HG02610 (cell line): ENCODE measurements around the gene AIMP1.

Experiments
- ATAC-seq: cut with Tn5 transposase; IDR thresholded peaks from one replicate; pipeline ENCODE4 v1.9.1; 2021; ENCODE audit warnings: mild to moderate bottlenecking, moderate library complexity; ENCODE audit not compliant: unreplicated experiment

Gene AIMP1

GRCh38 chr4:106315968-106316772 lies at the start of gene AIMP1, which contains the start of gene TBCK:
Gene AIMP1 (plus strand): TSS chr4:106316550. CDS start chr4:106325010, 8,460 bp downstream.
Gene TBCK (minus strand): TSS chr4:106316209. CDS start chr4:106308960, 7,249 bp downstream.
- ATAC-seq: peak; percentile 84

DNA sequence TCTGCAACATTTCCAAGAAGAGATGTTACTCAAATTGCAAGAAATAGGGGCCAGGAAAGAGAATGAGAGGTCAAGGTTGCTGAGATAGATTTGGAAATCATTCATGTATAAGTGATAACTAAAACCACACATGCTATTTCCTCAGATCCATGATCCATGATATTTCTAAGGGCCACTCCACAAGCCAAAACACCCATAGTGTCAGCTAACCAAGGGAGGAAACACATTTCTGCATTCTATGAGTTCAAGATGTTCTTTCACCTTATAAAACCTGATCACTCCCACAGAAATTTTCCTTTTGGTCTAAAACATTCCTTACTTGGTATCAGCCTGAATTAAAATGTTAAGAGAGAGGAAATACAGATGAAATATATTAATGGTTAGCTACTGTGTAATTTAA lies 47.6 kb upstream of the AIMP1 start:
- ATAC-seq: no peak

GRCh38 chr4:106269711-106270110 lies 46.6 kb upstream of the AIMP1 start:
- ATAC-seq: no peak

DNA sequence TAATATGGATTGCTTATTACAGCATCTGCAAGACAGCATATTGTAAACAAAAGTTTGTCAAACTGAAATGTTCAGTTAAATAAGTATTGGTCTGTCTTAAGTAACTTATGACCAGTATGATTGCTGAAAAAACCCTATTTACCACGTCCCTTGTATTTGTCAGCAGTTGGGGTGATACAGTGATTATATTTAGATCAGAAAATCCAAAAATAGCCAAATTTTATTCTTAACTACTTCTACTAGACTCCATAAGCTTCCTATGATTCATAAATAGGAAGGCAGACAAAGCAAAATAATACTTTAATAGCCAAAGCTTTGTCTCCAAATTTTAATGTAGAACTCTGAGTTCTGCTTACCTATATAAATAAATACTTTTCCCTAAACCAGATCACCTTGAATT lies 45.6 kb upstream of the AIMP1 start:
- ATAC-seq: no peak

GRCh38 chr4:106273831-106274230 lies 42.5 kb upstream of the AIMP1 start:
- ATAC-seq: no peak

- ATAC-seq: no peak
Observed at GRCh38 chr4:106277140-106277675, 39.1 kb upstream of the AIMP1 start.

DNA sequence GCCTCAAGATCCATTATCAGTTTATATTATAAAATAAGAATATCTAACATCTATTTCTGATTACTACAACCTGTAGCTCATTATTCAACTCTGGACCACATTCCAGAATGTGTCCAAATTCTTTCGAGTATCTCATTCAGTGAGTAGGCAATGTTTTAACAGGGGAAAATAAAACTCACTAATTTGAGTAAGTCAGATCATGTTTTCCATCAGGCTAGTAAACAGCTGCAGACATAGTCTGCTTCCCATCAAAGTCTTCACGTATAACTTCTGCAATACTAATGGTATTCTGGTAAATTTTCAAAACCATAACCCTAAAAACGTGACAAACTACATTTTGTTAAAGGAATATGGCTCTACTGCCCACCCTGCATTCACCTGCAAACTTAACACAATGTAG lies 32.1 kb upstream of the AIMP1 start:
- ATAC-seq: no peak

- ATAC-seq: no peak
Observed at GRCh38 chr4:106286611-106287010, 29.7 kb upstream of the AIMP1 start.

DNA sequence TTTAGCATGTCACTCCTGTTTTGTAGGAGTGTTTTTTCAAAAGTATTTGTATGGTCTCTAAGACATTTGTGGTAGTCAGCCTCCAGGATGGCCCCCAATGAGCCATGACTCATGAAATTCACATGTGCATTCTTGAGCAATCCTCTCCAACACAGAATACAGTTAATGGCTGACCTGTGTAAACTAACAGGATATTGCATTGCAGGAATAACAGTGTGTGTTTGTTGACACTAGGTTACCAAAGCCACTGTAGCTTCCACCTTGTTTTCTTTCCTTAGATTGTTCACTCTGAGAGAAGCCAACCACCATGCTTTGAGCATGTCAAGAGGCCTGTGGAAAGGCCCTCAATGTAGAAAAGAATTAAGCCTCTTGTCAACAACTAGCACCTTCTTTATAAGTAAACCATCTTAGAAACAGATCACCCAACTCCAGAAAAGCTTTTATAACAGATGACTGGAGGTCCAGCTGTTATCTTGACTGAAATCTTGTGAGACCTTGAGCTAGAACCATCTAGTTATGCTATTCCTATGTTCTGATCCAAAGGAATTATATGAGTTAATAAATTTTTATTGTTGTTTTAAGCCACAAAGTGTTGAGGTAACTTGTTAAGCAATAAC lies 28.9 kb upstream of the AIMP1 start:
- ATAC-seq: no peak

- no peak for ATAC-seq
Observed at GRCh38 chr4:106289737-106290136, 26.6 kb upstream of the AIMP1 start.

DNA sequence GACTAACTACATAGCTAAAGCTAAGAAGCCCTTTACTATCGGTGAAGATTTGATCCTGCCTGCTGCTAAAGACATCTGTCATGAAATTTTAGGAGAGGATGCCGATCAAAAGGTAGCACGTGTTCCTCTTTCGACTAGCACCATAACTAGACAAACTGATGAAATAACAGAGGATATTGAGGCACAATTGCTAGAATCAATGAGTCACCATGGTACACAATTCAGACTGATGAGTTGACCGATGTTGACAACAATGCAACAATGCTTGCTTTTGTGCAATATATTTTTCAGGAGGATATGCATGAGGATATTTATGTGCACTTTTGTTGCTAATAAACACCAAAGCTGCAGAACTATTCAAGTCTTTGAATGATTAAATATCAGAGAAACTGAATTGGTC lies 24.7 kb upstream of the AIMP1 start:
- ATAC-seq: no peak

GRCh38 chr4:106294062-106294461 lies 22.3 kb upstream of the AIMP1 start:
- no peak for ATAC-seq

- no peak for ATAC-seq
Observed at GRCh38 chr4:106297245-106298035, 18.9 kb upstream of the AIMP1 start.

- no peak for ATAC-seq
Observed at GRCh38 chr4:106299977-106300376, 16.4 kb upstream of the AIMP1 start.

DNA sequence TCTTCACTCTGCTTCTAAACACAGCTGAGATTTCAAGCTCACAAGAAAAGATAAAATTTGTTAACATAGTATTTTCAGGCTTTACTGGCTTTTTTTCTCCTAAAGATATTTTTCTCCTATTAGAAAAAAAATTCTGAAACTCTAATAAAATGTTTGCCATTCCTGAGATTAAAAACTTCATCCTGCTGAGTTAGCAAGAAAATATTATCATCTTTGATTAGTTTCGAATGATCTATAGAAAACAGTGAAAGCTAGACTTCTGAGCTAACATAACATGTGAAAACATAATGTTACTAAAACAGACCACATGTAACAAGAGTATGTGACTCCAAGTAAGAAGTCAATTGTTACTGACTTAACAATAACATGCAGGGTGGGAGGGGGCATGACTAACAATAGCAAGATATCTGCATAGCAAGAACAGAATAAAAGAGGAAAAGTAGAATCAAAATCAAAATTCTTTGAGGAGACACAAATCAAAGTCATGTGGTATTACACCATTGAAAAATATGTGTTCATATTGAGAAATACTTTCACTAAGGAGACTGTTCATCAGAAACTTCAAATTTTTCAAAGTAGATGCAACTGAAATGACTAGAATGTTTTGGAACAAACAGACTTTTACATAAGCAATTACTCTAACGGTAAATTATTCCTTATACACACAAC lies 14.8 kb upstream of the AIMP1 start:
- ATAC-seq: no peak

DNA sequence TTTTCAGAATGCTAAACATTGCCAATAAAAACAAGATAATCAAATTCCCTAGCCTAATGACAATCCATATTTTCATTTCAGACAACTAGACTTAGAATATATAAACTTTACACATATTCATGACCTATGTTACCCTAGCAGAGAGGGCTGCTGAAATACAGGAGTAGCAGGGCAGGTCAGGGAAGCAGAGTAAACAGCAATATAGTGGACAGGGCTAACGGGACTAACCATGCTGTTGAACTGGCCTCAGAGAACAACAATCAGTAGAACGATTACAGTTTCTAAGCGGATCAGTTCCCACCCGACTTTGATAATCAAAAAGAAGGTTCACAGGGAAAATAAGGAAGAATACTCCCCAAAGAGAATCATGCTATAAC lies 14.3 kb upstream of the AIMP1 start:
- ATAC-seq: no peak

DNA sequence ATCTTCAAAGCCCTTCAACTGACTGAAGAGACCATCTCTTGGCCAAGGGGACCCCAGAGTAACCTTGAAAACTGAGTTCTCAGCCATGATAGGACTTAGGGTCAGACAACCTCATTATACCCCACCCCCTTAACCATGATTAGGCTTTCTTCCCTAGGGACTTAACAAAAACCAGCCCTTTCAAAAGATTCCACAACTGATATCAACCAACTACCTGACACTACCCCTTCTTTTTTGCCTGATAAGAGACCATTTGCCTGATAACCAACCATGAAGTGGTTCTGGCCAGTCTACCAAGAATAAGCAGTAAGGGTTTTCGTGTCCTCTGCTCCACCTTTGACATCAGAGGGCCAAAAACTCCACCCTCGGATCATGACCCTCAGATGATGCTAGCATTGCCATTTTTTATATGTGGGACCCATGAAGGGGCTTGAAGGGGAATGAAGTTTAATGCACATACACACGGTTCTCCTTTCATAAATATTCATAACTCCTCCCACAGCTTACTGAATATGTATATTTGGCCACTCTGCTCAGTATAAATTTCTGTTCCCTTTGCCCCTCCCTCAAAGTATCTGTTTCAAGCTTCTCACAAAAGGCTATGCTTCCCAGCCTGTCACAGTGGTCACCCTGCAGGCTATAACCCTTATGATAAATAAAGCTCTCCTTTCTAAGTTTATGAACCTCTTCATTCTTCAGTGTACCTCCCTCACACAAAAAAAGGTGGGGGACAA lies 12.6 kb upstream of the AIMP1 start:
- ATAC-seq: no peak

DNA sequence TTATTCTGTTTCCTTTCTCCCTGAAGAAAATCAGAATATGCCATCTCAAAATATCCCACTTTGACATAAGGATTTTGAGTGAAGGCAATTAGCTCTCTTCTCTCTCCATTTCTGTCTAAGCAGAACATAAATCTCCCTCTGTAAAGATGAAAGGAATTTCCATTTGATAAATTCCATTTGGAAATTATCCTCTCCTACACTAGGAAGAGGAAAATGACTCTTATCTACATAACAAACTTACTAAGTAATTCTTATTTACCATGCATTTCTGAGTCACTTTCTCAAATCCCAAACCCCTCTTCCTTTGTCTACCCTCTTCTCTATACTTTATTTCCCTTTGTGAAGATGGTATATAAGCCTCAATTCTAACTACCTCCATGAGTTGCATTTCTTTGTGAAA lies 11.7 kb upstream of the AIMP1 start:
- no peak for ATAC-seq

GRCh38 chr4:106305435-106306055 lies 10.8 kb upstream of the AIMP1 start:
- ATAC-seq: no peak

GRCh38 chr4:106306561-106306960 lies 9.8 kb upstream of the AIMP1 start:
- no peak for ATAC-seq
